ENCODE results near the gene GPC5. TPM values are rescaled to one million over a fixed set of nuclear protein-coding genes. Genes with fewer than 3 reads are reported as not detected.

GPC5 gene
- total and polyA plus RNA-seq, 9 of the 15 experiments (the other 6 are each of a cell fraction or from before 2014, with no cell fraction given), result 0.18 to 0.27 TPM; not detected in 7

- Histone ChIP-seq H3K4me1 (replicated peaks in 1 of 2; ENCODE audit: control insufficient read depth in 2 of 2, insufficient read depth in 2 of 2, low read length in 2 of 2) (no peaks in the 10 kb centered on the region), H3K79me2 (ENCODE audit: control insufficient read depth, insufficient read depth, low read length) (no peaks in the 10 kb centered on the region), H3K27ac (ENCODE audit: extremely low read depth, low read depth, low read length) (no peak overlapping the region), H3K4me3 (no peak overlapping the region), H3K4me2 (ENCODE audit: insufficient read depth, low read length) (no peak overlapping the region), H2AFZ (ENCODE audit: low read depth, low read length) (no peak overlapping the region), H4K20me1 (replicated peaks; ENCODE audit: control insufficient read depth, insufficient read depth, low read length) (no peaks in the 10 kb centered on the region), H3K27me3 (ENCODE audit: control insufficient read depth in 2 of 2, insufficient read depth in 2 of 2, low read length in 2 of 2) (no peaks in the 10 kb centered on the region), H3K9me3 (replicated peaks; ENCODE audit: control insufficient read depth, insufficient read depth, low read depth, low read length) (no peaks in the 10 kb centered on the region), H3K36me3 (ENCODE audit: control insufficient read depth, insufficient read depth, low read length) (no peaks in the 10 kb centered on the region), H3K9me1 (ENCODE audit: control insufficient read depth, insufficient read depth, low read length) (no peaks in the 10 kb centered on the region), H3K9ac (ENCODE audit: insufficient read depth in 1 of 2, low read depth in 2 of 2, low read length in 2 of 2) (no peak overlapping the region)
- in situ Hi-C loops (cut with MboI), result no loop called here
- POLR2A ChIA-PET, result no interaction called here
- no peak for FAIRE-seq
- 1% methylated on average over 5 of the region's 5 CpGs for WGBS (ENCODE audit: insufficient coverage, low coverage, missing lambda C conversion rate)
- CTCF ChIA-PET (ENCODE audit: low intra/inter-chr PET ratio), result no interaction called here
- no peak for DNase-seq (ENCODE audit: extremely low read depth in 1 of 4, low spot score in 3 of 4)
- intact Hi-C loops (cut with micrococcal nuclease), result no loop called here
- no TSS peak for BruUV-seq (replicated peaks)
- ATAC-seq, result no peak
- TF ChIP-seq, protein P1, sequence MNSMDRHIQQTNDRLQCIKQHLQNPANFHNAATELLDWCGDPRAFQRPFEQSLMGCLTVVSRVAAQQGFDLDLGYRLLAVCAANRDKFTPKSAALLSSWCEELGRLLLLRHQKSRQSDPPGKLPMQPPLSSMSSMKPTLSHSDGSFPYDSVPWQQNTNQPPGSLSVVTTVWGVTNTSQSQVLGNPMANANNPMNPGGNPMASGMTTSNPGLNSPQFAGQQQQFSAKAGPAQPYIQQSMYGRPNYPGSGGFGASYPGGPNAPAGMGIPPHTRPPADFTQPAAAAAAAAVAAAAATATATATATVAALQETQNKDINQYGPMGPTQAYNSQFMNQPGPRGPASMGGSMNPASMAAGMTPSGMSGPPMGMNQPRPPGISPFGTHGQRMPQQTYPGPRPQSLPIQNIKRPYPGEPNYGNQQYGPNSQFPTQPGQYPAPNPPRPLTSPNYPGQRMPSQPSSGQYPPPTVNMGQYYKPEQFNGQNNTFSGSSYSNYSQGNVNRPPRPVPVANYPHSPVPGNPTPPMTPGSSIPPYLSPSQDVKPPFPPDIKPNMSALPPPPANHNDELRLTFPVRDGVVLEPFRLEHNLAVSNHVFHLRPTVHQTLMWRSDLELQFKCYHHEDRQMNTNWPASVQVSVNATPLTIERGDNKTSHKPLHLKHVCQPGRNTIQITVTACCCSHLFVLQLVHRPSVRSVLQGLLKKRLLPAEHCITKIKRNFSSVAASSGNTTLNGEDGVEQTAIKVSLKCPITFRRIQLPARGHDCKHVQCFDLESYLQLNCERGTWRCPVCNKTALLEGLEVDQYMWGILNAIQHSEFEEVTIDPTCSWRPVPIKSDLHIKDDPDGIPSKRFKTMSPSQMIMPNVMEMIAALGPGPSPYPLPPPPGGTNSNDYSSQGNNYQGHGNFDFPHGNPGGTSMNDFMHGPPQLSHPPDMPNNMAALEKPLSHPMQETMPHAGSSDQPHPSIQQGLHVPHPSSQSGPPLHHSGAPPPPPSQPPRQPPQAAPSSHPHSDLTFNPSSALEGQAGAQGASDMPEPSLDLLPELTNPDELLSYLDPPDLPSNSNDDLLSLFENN (IDR thresholded peaks at IDR 0.05; ENCODE audit: low read depth in 2 of 2, low read length in 2 of 2), result no peak
- TF ChIP-seq ZNF785 (CRISPR knock-in tag; IDR thresholded peaks at IDR 0.05) (0 out of 2 replicates have a peak, but pooled peaks have one; percentile 47), FOXO4 (CRISPR knock-in tag; IDR thresholded peaks at IDR 0.05) (0 out of 2 replicates have a peak, but pooled peaks have one; percentile 18), HNRNPL (IDR thresholded peaks at IDR 0.05; ENCODE audit: low read depth, low read length) (no peak), NR2F6 (CRISPR knock-in tag; IDR thresholded peaks at IDR 0.05) (0 out of 2 replicates have a peak, but pooled peaks have one; percentile 57), IFI16 (CRISPR knock-in tag; IDR thresholded peaks at IDR 0.05) (0 out of 2 replicates have a peak, but pooled peaks have one; percentile 16), ZNF23 (CRISPR knock-in tag; IDR thresholded peaks at IDR 0.05) (0 out of 2 replicates have a peak, but pooled peaks have one; percentile 6)
- TF ChIP-seq, protein P2, sequence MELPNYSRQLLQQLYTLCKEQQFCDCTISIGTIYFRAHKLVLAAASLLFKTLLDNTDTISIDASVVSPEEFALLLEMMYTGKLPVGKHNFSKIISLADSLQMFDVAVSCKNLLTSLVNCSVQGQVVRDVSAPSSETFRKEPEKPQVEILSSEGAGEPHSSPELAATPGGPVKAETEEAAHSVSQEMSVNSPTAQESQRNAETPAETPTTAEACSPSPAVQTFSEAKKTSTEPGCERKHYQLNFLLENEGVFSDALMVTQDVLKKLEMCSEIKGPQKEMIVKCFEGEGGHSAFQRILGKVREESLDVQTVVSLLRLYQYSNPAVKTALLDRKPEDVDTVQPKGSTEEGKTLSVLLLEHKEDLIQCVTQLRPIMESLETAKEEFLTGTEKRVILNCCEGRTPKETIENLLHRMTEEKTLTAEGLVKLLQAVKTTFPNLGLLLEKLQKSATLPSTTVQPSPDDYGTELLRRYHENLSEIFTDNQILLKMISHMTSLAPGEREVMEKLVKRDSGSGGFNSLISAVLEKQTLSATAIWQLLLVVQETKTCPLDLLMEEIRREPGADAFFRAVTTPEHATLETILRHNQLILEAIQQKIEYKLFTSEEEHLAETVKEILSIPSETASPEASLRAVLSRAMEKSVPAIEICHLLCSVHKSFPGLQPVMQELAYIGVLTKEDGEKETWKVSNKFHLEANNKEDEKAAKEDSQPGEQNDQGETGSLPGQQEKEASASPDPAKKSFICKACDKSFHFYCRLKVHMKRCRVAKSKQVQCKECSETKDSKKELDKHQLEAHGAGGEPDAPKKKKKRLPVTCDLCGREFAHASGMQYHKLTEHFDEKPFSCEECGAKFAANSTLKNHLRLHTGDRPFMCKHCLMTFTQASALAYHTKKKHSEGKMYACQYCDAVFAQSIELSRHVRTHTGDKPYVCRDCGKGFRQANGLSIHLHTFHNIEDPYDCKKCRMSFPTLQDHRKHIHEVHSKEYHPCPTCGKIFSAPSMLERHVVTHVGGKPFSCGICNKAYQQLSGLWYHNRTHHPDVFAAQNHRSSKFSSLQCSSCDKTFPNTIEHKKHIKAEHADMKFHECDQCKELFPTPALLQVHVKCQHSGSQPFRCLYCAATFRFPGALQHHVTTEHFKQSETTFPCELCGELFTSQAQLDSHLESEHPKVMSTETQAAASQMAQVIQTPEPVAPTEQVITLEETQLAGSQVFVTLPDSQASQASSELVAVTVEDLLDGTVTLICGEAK (IDR thresholded peaks at IDR 0.05), result no peak
- TF ChIP-seq, protein P2 (CRISPR knock-in tag; IDR thresholded peaks at IDR 0.05), result 0 out of 2 replicates have a peak, but pooled peaks have one; percentile 18
These were observed 986.0 kb downstream of the GPC5 start for GRCh38 chr13:92384410-92384809.
